Endothelial cell (in vitro differentiated cells): Measurements from ENCODE around the gene NACC1. TPM values are rescaled to one million over a fixed set of nuclear protein-coding genes. Genes with fewer than 3 reads are reported as not detected.

Experiments
- DNase-seq: peaks from one replicate; pipeline ENCODE4 v3.0.0; 2021; ENCODE audit warnings: low spot score
- H3K27ac Mint-ChIP-seq: one replicate; pipeline ENCODE4 v1.8.0; 2021; ENCODE audit warnings: mixed read lengths, inconsistent platforms; ENCODE audit not compliant: unreplicated experiment
- H3K27me3 Mint-ChIP-seq: one replicate; pipeline ENCODE4 v1.8.0; 2021; ENCODE audit warnings: mild to moderate bottlenecking, moderate library complexity, mixed read lengths, inconsistent platforms; ENCODE audit not compliant: unreplicated experiment
- H3K36me3 Mint-ChIP-seq: one replicate; pipeline ENCODE4 v1.8.0; 2021; ENCODE audit warnings: mild to moderate bottlenecking, low read depth, mixed read lengths, inconsistent platforms; ENCODE audit not compliant: unreplicated experiment
- H3K4me1 Mint-ChIP-seq: one replicate; pipeline ENCODE4 v1.8.0; 2021; ENCODE audit warnings: mild to moderate bottlenecking, mixed read lengths, inconsistent platforms; ENCODE audit not compliant: unreplicated experiment
- H3K4me3 Mint-ChIP-seq: one replicate; pipeline ENCODE4 v1.8.0; 2021; ENCODE audit warnings: mild to moderate bottlenecking, mixed read lengths, inconsistent platforms; ENCODE audit not compliant: unreplicated experiment
- H3K9me3 Mint-ChIP-seq: one replicate; pipeline ENCODE4 v1.8.0; 2021; ENCODE audit warnings: mixed read lengths, inconsistent platforms; ENCODE audit not compliant: unreplicated experiment
- total RNA-seq: library from RNA; stranded (reverse); fragmentation: NEBNext Ultra II Directional; extraction: Animal tissue kit (Norgen Biotek cat#: 25700); gene quantifications from one replicate; pipeline ENCODE4 v1.2.1, GENCODE V29; 2021; ENCODE audit not compliant: unreplicated experiment
- TF ChIP-seq, protein P1 (sequence below): fragments of 200-600 bp; sonication (generic); IDR thresholded peaks from one replicate; pipeline ENCODE4 v1.5.0; 2021; ENCODE audit warnings: antibody characterized with exemption; ENCODE audit not compliant: unreplicated experiment

The NACC1 gene
- total RNA-seq, 1 donor from 2014 or later: 112 TPM

DNA sequence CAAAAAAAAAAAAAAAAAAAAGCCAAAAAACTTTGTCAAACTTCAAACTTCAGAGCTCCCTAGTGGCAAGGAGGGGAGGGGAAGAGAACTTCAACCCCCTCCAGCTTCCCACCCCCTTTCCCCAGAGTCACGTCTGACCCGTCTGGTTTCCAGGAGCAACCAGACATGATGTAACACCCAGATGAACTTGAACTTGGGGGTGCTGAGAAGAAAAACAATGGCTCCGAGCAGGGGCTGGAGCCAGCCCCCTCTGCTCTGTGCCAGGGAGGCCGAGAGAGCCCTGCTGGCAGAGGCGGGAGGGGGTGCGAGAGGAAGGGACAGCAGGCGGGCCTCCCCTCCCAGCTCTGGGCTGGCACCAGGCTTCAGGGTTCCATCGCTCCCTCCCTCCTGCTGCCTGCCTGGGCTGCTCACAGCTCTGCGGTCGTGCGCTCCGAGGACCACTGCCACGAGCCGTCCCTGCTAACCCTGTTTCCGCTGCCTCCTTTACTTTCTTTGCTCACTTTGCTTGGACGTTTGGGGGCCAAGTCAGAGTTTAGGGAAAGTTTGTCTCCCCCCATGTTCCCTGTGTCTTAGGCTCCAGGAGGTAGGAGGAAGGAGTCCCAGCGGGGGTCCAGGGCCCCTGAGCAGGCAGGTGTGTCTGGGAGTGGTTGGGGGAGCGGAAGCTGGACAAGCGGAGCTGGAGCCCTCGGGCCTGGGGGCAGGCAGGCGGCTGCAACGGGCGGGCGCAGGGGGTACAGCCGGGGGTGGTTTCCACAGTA, 26.5 kb upstream of the NACC1 start:
- Mint-ChIP-seq H3K27ac (no peak overlapping the region), H3K9me3 (no peaks in the 10 kb centered on the region), H3K36me3 (peaks cover 10% of the 10 kb centered on the region), H3K27me3 (peaks cover 7% of the 10 kb centered on the region), H3K4me1 (peaks cover 8% of the 10 kb centered on the region), H3K4me3 (no peak overlapping the region)
- TF ChIP-seq, protein P1, sequence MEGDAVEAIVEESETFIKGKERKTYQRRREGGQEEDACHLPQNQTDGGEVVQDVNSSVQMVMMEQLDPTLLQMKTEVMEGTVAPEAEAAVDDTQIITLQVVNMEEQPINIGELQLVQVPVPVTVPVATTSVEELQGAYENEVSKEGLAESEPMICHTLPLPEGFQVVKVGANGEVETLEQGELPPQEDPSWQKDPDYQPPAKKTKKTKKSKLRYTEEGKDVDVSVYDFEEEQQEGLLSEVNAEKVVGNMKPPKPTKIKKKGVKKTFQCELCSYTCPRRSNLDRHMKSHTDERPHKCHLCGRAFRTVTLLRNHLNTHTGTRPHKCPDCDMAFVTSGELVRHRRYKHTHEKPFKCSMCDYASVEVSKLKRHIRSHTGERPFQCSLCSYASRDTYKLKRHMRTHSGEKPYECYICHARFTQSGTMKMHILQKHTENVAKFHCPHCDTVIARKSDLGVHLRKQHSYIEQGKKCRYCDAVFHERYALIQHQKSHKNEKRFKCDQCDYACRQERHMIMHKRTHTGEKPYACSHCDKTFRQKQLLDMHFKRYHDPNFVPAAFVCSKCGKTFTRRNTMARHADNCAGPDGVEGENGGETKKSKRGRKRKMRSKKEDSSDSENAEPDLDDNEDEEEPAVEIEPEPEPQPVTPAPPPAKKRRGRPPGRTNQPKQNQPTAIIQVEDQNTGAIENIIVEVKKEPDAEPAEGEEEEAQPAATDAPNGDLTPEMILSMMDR: no peak
- DNase-seq: no peak

DNA sequence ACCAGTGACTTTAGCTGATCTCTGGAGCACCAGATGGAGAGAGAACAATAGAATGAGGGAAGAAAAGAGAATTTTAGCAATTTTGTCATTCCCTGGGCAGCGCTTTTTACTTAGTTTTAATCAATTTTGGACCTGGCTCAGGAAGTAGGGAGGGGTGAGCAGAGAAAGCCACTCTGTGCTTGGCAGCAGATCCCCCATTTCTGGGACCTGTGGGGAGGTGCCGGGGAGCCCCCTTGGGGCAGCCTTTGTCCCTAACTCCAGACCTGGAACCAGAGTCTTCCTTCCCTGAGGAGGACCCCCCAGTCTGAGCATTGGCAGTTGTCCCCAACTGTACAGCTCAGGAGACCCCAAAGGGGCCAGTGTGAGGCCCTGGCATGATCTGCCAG, 25.9 kb upstream of the NACC1 start:
- peaks cover 7% of the 10 kb centered on the region for H3K27me3 Mint-ChIP-seq
- TF ChIP-seq, protein P1: no peak
- H3K4me3 Mint-ChIP-seq: no peak overlapping the region
- H3K27ac Mint-ChIP-seq: no peak overlapping the region
- peaks cover 10% of the 10 kb centered on the region for H3K36me3 Mint-ChIP-seq
- peaks cover 12% of the 10 kb centered on the region for H3K4me1 Mint-ChIP-seq
- no peaks in the 10 kb centered on the region for H3K9me3 Mint-ChIP-seq
- no peak for DNase-seq

DNA sequence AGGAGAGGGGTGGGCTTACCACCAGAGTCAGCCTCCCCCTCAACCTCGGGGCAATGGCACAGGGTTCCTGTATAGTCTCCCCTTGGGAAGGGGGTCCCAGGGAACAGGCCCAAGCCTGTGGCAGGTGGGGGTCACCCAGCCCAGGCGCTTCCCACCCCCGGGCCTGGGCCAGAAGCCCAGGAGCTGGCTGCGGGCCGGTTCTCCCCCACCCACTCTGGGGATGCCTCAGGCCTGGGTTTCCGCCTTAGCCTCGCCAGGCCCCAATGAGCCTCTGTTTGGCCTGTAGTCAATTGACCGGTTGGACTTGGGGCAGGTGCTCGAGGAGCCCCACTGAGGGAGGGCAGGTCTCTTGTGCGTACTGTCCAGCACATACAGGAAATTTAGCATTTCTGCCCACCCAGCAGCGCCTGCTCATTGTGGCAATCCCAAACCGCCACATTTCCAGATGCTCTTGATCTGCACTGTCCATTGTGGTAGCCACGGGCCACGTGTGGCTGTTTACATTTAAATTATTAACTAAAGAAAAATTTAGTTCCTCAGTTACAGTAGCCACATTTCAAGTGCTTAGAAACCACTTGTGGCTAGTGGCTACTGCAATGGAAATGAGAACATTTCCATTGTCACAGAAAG, 25.3 kb upstream of the NACC1 start:
- no peaks in the 10 kb centered on the region for H3K9me3 Mint-ChIP-seq
- H3K27me3 Mint-ChIP-seq: peaks cover 7% of the 10 kb centered on the region
- H3K4me3 Mint-ChIP-seq: no peak overlapping the region
- no peak for DNase-seq
- peaks cover 10% of the 10 kb centered on the region for H3K36me3 Mint-ChIP-seq
- H3K27ac Mint-ChIP-seq: no peak overlapping the region
- TF ChIP-seq, protein P1: no peak
- H3K4me1 Mint-ChIP-seq: peaks cover 12% of the 10 kb centered on the region

DNA sequence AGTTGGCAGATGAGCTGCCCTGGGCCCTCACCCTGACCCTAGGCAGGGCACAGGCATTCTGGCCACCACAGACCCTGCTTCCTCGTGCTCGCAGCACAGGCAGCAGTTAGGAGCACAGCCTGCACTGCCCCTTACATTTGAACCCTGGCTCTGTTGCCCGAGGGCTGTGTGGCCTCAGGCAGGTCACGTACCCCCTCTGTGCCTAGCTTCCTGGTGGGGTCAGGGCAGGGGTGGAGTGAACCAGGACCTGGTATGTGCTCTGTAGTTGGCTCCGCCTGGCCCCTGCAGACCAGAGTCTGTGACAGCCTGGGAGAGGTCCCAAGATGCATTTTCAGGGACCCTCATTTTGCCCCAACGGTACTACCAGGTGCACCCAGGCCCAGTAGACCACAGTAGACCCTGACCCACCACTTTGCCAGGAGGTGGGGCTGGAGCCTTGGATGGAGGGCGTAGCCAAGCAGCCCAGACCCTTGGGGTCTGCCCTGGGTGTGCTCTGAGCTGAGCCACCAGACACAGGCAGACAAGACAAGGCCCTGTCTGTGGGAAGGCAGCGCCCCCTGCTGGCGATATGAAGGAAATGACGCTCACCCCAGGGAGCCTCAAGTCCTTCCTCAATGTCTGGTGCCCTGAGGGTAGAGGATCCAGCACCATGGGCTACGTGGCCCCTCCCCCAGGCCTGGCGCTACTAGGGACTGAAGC, 24.5 kb upstream of the NACC1 start:
- peak; percentile 83 for DNase-seq
- no peak overlapping the region for H3K27ac Mint-ChIP-seq
- no peak overlapping the region for H3K4me3 Mint-ChIP-seq
- TF ChIP-seq, protein P1: peak; percentile 97
- H3K4me1 Mint-ChIP-seq: peaks cover 12% of the 10 kb centered on the region
- no peaks in the 10 kb centered on the region for H3K9me3 Mint-ChIP-seq
- H3K36me3 Mint-ChIP-seq: peaks cover 6% of the 10 kb centered on the region
- H3K27me3 Mint-ChIP-seq: peaks cover 5% of the 10 kb centered on the region
